MCF 10A (cell line): ENCODE data around the gene INO80B. TPM values are rescaled to one million over a fixed set of nuclear protein-coding genes. Genes with fewer than 3 reads are reported as not detected.
A peak's percentile ranks its signal among the peaks of the same experiment; 100 is the strongest.
"Not testable (repeated sequence)": the region's sequence is repeated elsewhere in the genome, so short reads cannot be mapped to it uniquely, and the experiment has no call there.

ENCODE experiments used
- BruUV-seq: library from RNA; stranded (reverse); fragments of 400-500 nt; replicated peaks from 2 replicates; lab custom pipeline; 2021; lab: Mats Ljungman, UMichigan
- CTCF ChIA-PET: fragments of 300-600 bp; sonication (Branson Sonifier 250); formaldehyde crosslinking; extraction: SDS; loops from one replicate; lab custom pipeline; 2021; ENCODE audit warnings: antibody characterized with exemption, inconsistent platforms; lab: Yijun Ruan, JAX
- POLR2A ChIA-PET: fragments of 300-600, 350-650 bp; sonication (Branson Sonifier 250); formaldehyde crosslinking; extraction: SDS; loops from one replicate; lab custom pipeline; 2020; ENCODE audit warnings: antibody characterized with exemption, inconsistent platforms; lab: Yijun Ruan, JAX
- DNase-seq: peaks from one replicate; pipeline ENCODE4 v3.0.0-alpha.2; 2018; ENCODE audit not compliant: unreplicated experiment
- H3K27ac Mint-ChIP-seq: one replicate; pipeline ENCODE4 v1.8.0; 2022; ENCODE audit warnings: mild to moderate bottlenecking, low read depth, mixed read lengths; ENCODE audit not compliant: unreplicated experiment
- H3K27me3 Mint-ChIP-seq: one replicate; pipeline ENCODE4 v1.8.0; 2022; ENCODE audit warnings: mixed read lengths; ENCODE audit not compliant: insufficient read depth, unreplicated experiment
- H3K36me3 Mint-ChIP-seq: one replicate; pipeline ENCODE4 v1.8.0; 2022; ENCODE audit warnings: mild to moderate bottlenecking, moderate library complexity, mixed read lengths; ENCODE audit not compliant: insufficient read depth, unreplicated experiment
- H3K4me1 Mint-ChIP-seq: one replicate; pipeline ENCODE4 v1.8.0; 2022; ENCODE audit warnings: mixed read lengths; ENCODE audit not compliant: insufficient read depth, unreplicated experiment
- H3K4me3 Mint-ChIP-seq: one replicate; pipeline ENCODE4 v1.8.0; 2022; ENCODE audit warnings: mild to moderate bottlenecking, moderate library complexity, mixed read lengths; ENCODE audit not compliant: unreplicated experiment
- H3K9me3 Mint-ChIP-seq: one replicate; pipeline ENCODE4 v1.8.0; 2022; ENCODE audit warnings: mixed read lengths; ENCODE audit not compliant: unreplicated experiment
- intact Hi-C: fragments of 100-400 bp; cut with micrococcal nuclease; formaldehyde crosslinking; loops from 2 replicates; pipeline ENCODE4 v1.14.1; 2022
- total RNA-seq: library from RNA; stranded (reverse); gene quantifications from 2 replicates; pipeline ENCODE4 v1.2.3, GENCODE V29; 2022
- TF ChIP-seq, protein P1 (sequence below): fragments of 200-600 bp; IDR thresholded peaks from one replicate; pipeline ENCODE4 v1.8.0; 2022; ENCODE audit warnings: antibody characterized with exemption, mild to moderate bottlenecking; ENCODE audit not compliant: unreplicated experiment

INO80B gene
- total RNA-seq, 1 experiment from 2014 or later, result 36.0 TPM

DNA sequence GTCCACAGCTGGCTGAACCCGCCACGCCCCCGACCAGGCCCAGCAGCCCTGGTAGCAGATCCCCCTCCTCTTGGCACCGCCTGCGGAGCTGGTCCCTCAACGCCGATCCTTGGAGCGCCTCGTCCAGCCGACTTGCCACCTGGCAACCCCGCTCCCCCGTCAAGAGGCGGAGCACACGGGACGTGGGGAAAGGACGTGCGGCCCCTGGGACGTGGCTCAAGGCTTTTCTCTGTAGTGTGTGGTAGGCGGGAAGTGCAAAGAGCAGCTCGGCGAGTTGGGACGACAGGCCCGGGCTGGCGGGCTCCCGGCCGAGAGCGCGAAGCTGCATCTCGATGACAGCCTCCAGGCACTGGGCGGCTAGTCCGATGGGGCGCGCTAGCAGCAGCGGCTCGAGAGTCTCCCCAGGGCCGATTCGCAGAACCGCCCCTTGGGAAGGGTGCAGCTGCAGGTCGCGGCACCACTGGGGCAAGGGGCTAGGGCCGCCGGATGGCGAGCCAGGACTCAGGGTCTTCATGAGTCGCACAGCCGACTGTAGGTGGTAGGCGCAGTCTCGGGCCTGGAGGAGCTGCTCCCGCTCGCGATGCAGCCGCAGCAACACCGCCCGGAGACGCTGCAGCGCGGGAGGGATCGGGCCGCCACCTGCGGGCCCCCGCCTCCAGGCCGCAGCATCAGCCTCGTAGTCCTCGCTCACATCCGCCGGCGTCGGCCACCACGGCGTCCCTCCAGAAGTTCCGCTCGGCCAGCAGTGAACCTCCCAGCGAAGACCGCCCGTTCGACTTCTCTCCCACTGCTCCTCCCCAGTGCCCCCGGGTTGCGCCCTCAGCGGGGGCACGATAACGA, 27.3 kb downstream of the INO80B start:
- no peaks in the 10 kb centered on the region for H3K9me3 Mint-ChIP-seq
- intact Hi-C loops, result no loop called here
- ChIA-PET POLR2A (interaction anchor here (0.6 to 5.0 kb wide), 16 partner anchors 8 to 274 kb away, joined by 3 to 102 read pairs (median 8); partner anchors contain the start of genes AUP1, HTRA2, INO80B and MOGS), CTCF (interaction anchor here (0.6 to 5.9 kb wide), 26 partner anchors 9 to 399 kb away, joined by 3 to 179 read pairs (median 5); partner anchors contain the start of genes AUP1, DQX1, HTRA2 and INO80B)
- BruUV-seq, result TSS peak; percentile 46
- DNase-seq, result peak; percentile 11
- TF ChIP-seq, protein P1, sequence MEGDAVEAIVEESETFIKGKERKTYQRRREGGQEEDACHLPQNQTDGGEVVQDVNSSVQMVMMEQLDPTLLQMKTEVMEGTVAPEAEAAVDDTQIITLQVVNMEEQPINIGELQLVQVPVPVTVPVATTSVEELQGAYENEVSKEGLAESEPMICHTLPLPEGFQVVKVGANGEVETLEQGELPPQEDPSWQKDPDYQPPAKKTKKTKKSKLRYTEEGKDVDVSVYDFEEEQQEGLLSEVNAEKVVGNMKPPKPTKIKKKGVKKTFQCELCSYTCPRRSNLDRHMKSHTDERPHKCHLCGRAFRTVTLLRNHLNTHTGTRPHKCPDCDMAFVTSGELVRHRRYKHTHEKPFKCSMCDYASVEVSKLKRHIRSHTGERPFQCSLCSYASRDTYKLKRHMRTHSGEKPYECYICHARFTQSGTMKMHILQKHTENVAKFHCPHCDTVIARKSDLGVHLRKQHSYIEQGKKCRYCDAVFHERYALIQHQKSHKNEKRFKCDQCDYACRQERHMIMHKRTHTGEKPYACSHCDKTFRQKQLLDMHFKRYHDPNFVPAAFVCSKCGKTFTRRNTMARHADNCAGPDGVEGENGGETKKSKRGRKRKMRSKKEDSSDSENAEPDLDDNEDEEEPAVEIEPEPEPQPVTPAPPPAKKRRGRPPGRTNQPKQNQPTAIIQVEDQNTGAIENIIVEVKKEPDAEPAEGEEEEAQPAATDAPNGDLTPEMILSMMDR, result no peak
- peak overlapping the region; percentile 89 for H3K27ac Mint-ChIP-seq
- peaks cover 20% of the 10 kb centered on the region for H3K4me1 Mint-ChIP-seq
- peaks cover 15% of the 10 kb centered on the region for H3K36me3 Mint-ChIP-seq
- H3K4me3 Mint-ChIP-seq, result peak overlapping the region; percentile 85
- no peaks in the 10 kb centered on the region for H3K27me3 Mint-ChIP-seq

DNA sequence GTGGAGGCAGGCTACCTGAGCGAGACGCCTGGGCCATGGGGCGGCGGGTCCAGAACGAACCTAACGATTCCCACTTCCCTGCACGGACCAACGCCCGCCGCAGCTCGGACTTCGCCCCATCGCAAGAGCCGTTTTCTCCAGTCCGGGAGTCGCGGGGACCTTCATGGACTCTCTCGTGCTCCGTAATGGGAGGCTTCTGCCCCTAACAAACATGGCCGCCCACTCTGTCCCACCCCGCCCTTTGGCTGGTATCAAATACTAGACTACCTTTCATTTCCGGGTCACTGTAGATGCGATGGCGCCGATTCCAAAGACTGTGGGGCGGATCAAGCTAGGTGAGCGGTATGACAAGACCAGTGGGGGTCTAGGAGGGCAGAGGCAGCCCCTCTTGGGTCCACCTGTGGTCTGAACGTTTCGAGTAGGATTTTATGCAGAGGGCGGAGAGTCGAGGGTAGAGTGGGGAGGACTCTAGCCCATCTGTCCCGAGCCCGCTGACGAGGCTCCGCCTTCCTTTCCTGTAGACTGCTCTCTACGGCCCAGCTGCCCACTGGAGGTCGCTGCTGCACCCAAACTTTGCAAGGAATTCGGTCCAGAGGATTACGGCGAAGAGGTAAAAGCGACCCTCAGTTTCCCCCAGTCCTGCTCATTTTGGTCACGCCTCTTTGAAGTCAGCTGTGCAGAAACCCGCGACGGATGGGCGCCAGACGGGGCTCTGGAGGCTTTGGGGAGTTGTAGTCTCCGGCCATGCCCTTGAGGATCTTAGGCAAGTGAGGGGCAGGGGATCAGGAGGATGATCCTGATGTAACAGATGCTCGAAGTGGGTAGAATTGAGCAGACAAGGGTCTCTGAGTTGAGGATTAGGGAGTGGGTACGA, 28.2 kb downstream of the INO80B start, which contains the start of the genes CCDC142 and TTC31:
Gene CCDC142 (minus strand): TSS at position 198 of the 874 bp plus-strand sequence. CDS start 161 bp downstream, at position 37.
Gene TTC31 (plus strand): TSS at position 281 of the 874 bp plus-strand sequence. CDS start 15 bp downstream, at position 296.
- ChIA-PET POLR2A (interaction anchor here (0.6 to 5.0 kb wide), 20 partner anchors 9 to 275 kb away, joined by 3 to 102 read pairs (median 4); partner anchors contain the start of genes AUP1, DQX1, HTRA2 and INO80B), CTCF (interaction anchor here (0.6 to 5.9 kb wide), 31 partner anchors 8 to 444 kb away, joined by 3 to 179 read pairs (median 5); partner anchors contain the start of genes AUP1, DQX1, HTRA2 and INO80B)
- H3K9me3 Mint-ChIP-seq, result no peaks in the 10 kb centered on the region
- H3K4me1 Mint-ChIP-seq, result peaks cover 20% of the 10 kb centered on the region
- TF ChIP-seq, protein P1, result peak; percentile 81
- H3K27ac Mint-ChIP-seq, result peak within 1 kb of the TSS; percentile 89
- H3K36me3 Mint-ChIP-seq, result peaks cover 13% of the 10 kb centered on the region
- peak within 1 kb of the TSS; percentile 85 for H3K4me3 Mint-ChIP-seq
- H3K27me3 Mint-ChIP-seq, result no peaks in the 10 kb centered on the region
- peak; percentile 97 for DNase-seq
- intact Hi-C loops, result loop anchor here (1.0 kb wide), 2 partner anchors 49 to 104 kb away; no protein-coding TSS in a partner anchor
- TSS peak; percentile 78 for BruUV-seq

DNA sequence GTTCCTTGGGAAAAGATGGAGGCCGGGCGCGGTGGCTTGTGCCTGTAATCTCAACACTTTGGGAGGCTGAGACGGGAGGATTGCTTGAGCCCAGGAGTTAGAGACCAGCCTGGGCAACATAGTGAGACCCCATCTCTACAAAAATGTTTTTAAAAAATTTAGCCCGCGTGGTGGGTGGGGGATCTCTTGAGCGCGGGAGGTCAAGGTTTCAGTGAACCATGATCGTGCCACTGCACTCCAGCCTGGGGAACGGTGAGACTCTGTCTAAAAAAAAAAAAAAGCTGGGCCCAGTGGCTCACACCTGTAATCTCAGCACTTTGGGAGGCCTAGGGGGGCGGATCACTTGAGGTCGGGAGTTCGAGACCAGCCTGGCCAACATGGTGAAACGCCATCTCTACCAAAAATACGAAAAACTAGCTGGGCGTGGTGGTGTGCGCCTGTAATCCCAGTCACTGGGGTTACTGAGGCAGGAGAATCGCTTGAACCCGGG, 28.8 kb downstream of the INO80B start:
- H3K4me3 Mint-ChIP-seq, result peak overlapping the region; percentile 85
- POLR2A ChIA-PET, result interaction anchor here (0.8 to 5.0 kb wide), 8 partner anchors 10 to 105 kb away, joined by 3 to 102 read pairs (median 40); partner anchors contain the start of genes AUP1, HTRA2, INO80B and MOGS
- peaks cover 20% of the 10 kb centered on the region for H3K4me1 Mint-ChIP-seq
- H3K27ac Mint-ChIP-seq, result peak overlapping the region; percentile 89
- CTCF ChIA-PET, result interaction anchor here (0.6 to 5.9 kb wide), 26 partner anchors 8 to 443 kb away, joined by 3 to 179 read pairs (median 5); partner anchors contain the start of genes AUP1, DQX1, HTRA2 and INO80B
- intact Hi-C loops, result loop anchor here (1.0 kb wide), 2 partner anchors 49 to 104 kb away; no protein-coding TSS in a partner anchor
- H3K36me3 Mint-ChIP-seq, result peaks cover 13% of the 10 kb centered on the region
- H3K9me3 Mint-ChIP-seq, BruUV-seq, DNase-seq, H3K27me3 Mint-ChIP-seq: not testable (repeated sequence)

DNA sequence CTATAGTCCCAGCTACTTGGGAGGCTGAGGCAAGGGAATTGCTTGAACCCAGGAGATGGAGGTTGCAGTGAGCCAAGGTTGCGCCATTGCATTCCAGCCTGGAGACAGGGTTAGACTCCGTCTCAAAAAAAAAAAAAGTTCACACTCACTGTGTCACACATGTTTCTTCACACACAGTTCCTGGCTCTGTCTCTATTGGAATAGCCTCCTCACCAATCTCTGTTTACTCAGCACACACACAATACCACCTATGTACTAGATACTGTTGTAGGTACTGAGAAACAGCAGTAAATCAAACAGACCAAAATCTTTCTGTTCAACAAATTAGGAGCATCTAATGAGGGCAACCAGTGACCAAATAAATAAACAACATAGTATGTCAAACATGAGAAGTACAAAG, 31.3 kb downstream of the INO80B start:
- Mint-ChIP-seq H3K27me3 (no peaks in the 10 kb centered on the region), H3K36me3 (peaks cover 17% of the 10 kb centered on the region)
- POLR2A ChIA-PET, result no interaction called here

More for the DNA sequence above, 31.3 kb downstream of the INO80B start:
- intact Hi-C loops, result no loop called here
- H3K4me3 Mint-ChIP-seq, result no peak overlapping the region
- BruUV-seq, result no TSS peak
- no peaks in the 10 kb centered on the region for H3K9me3 Mint-ChIP-seq
- H3K4me1 Mint-ChIP-seq, result peaks cover 14% of the 10 kb centered on the region
- TF ChIP-seq, protein P1, result no peak
- H3K27ac Mint-ChIP-seq, result no peak overlapping the region
- CTCF ChIA-PET, result interaction anchor here (0.7 to 1.2 kb wide), 2 partner anchors 102 to 106 kb away, joined by 3 to 5 read pairs; no protein-coding TSS in a partner anchor
- DNase-seq, result no peak
